Measurements from ENCODE around the gene ACE2. TPM values are rescaled to one million over a fixed set of nuclear protein-coding genes. Genes with fewer than 3 reads are reported as not detected.
"Not testable (repeated sequence)": the region's sequence is repeated elsewhere in the genome, so short reads cannot be mapped to it uniquely, and the experiment has no call there.

Gene ACE2
- total RNA-seq = not detected
- polyA plus RNA-seq = under 1 TPM in 2 of 3 donors, not detected in 1; 0.03 to 0.06 TPM
- long read RNA-seq, donor 1, partial matches to known transcripts = 0 of 1 reads
- long read RNA-seq, donor 1, other reads (novel, unspliced or antisense) = 0 of 1 reads
- long read RNA-seq, donor 2 = 0 reads

GRCh38 chrX:15600745-15601144 lies at the start of gene ACE2:
ACE2 (minus strand) TSS chrX:15600960; CDS start chrX:15600911, 49 bp downstream.
- peaks cover 0 to 38% (median 0%) of the 10 kb centered on the region in 7 donors for H3K27me3 ChIP-seq (replicated peaks in 1 of 7)
- no peak for TF ChIP-seq CTCF (IDR thresholded peaks at IDR 0.05 in 8 of 11, conservative IDR thresholded peaks at IDR 0.05 in 3 of 11)
- no peak for TF ChIP-seq POLR2AphosphoS5 (IDR thresholded peaks at IDR 0.05)
- TF ChIP-seq POLR2A (IDR thresholded peaks at IDR 0.05) = no peak
- H3K4me3 ChIP-seq = no peak within 1 kb of the TSS
- no peak within 1 kb of the TSS for H3K27ac ChIP-seq
- H3K9me3 ChIP-seq = no peaks in the 10 kb centered on the region
- no peaks in the 10 kb centered on the region for H3K4me1 ChIP-seq
- intact Hi-C loops (cut with DNase I; ENCODE audit: low total_unique reads) = no loop called here
- WGBS, 5 donors = 63 to 88% (median 75%) methylated on average over 4 of the region's 4 CpGs
- H3K36me3 ChIP-seq = no peaks in the 10 kb centered on the region
- no peak for DNase-seq

GRCh38 chrX:15647510-15647909 lies 46.8 kb upstream of the ACE2 start:
- DNase-seq; H3K27ac ChIP-seq; H3K36me3 ChIP-seq; H3K4me3 ChIP-seq; intact Hi-C loops (cut with DNase I; ENCODE audit: low total_unique reads); H3K9me3 ChIP-seq; H3K4me1 ChIP-seq: not testable (repeated sequence)
- no CpG with 5 or more reads among the region's 5 CpGs for WGBS, 5 donors
- H3K27me3 ChIP-seq (replicated peaks in 1 of 7) = peaks cover 0 to 36% (median 0%) of the 10 kb centered on the region in 7 donors

DNA sequence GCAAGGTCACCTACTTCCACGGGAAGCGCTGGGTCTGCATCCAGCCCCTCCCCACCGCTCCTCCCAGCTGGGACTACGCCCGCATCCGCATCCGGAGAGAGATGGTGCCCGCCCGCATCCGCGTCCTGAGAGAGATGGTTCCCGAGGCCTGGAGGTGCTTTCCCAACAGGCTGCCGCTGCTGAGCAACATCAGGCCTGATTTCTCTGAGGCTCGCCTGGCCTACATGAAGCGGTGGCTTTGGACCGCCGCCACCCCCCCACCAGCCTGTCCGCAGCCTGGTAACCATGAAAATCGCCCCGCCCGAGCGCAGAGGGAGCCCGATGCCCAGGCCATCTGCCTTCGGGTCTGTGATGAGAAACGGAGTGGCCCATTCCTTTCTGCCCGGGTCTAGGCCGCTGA lies 45.8 kb upstream of the ACE2 start:
- DNase-seq = no peak
- TF ChIP-seq POLR2A (IDR thresholded peaks at IDR 0.05) (no peak), POLR2AphosphoS5 (IDR thresholded peaks at IDR 0.05) (no peak), CTCF (IDR thresholded peaks at IDR 0.05 in 8 of 11, conservative IDR thresholded peaks at IDR 0.05 in 3 of 11) (no peak)
- Histone ChIP-seq H3K4me3 (no peak overlapping the region), H3K27me3 (replicated peaks in 1 of 7) (peaks cover 0 to 42% (median 0%) of the 10 kb centered on the region in 7 donors), H3K4me1 (no peaks in the 10 kb centered on the region), H3K36me3 (no peaks in the 10 kb centered on the region), H3K27ac (no peak overlapping the region), H3K9me3 (no peaks in the 10 kb centered on the region)
- WGBS, 5 donors = 88 to 99% (median 93%) methylated on average over 19 to 27 of the region's 27 CpGs; no CpG with 5 or more reads in 1 of the 5 donors
- intact Hi-C loops (cut with DNase I; ENCODE audit: low total_unique reads) = no loop called here

GRCh38 chrX:15646031-15646430 lies 45.3 kb upstream of the ACE2 start:
- Histone ChIP-seq H3K27me3 (replicated peaks in 1 of 7) (peaks cover 0 to 37% (median 0%) of the 10 kb centered on the region in 7 donors), H3K4me3 (no peak overlapping the region), H3K27ac (no peak overlapping the region), H3K9me3 (no peaks in the 10 kb centered on the region), H3K36me3 (no peaks in the 10 kb centered on the region), H3K4me1 (no peaks in the 10 kb centered on the region)
- no peak for DNase-seq
- TF ChIP-seq POLR2AphosphoS5 (IDR thresholded peaks at IDR 0.05) (no peak), CTCF (IDR thresholded peaks at IDR 0.05 in 8 of 11, conservative IDR thresholded peaks at IDR 0.05 in 3 of 11) (no peak), POLR2A (IDR thresholded peaks at IDR 0.05) (no peak)
- WGBS, 5 donors = 83 to 97% (median 84%) methylated on average over 11 to 15 of the region's 15 CpGs; no CpG with 5 or more reads in 1 of the 5 donors
- intact Hi-C loops (cut with DNase I; ENCODE audit: low total_unique reads) = no loop called here

Measured in spleen (tissue), 13 donors.